Measurements from ENCODE around the gene SMCHD1.

SMCHD1 gene

GRCh38 chr18:2641638-2642037 lies 13.9 kb upstream of the SMCHD1 start:
- Histone ChIP-seq H3K9me3 (ENCODE audit: insufficient read depth, low read depth, low read length) (no peaks in the 10 kb centered on the region), H3K4me3 (ENCODE audit: low read depth, low read length) (no peak overlapping the region), H4K91ac (ENCODE audit: low read depth, low read length) (no peak overlapping the region), H3K9ac (ENCODE audit: low read length) (no peak overlapping the region), H2BK5ac (ENCODE audit: low read depth, low read length, poor library complexity) (no peak overlapping the region), H3K14ac (ENCODE audit: low read length) (no peak overlapping the region), H3K36me3 (ENCODE audit: control insufficient read depth in 1 of 2, insufficient read depth in 2 of 2, low read length in 2 of 2) (no peaks in the 10 kb centered on the region), H2BK12ac (ENCODE audit: low read length) (no peak overlapping the region), H2AK5ac (ENCODE audit: low read length) (no peak overlapping the region), H3K27ac (ENCODE audit: low read depth, low read length) (no peak overlapping the region), H4K8ac (ENCODE audit: low read depth, low read length) (no peak overlapping the region), H2AFZ (ENCODE audit: insufficient read depth, low read length, poor library complexity) (no peak overlapping the region), H3K18ac (ENCODE audit: low read length) (no peak overlapping the region), H3K27me3 (ENCODE audit: insufficient read depth, low read length) (no peaks in the 10 kb centered on the region), H2BK120ac (ENCODE audit: insufficient read depth, low read length, poor library complexity) (no peak overlapping the region), H3K4ac (ENCODE audit: low read depth, low read length) (no peak overlapping the region), H3K4me2 (ENCODE audit: low read length) (no peak overlapping the region), H3K4me1 (ENCODE audit: control insufficient read depth in 1 of 2, insufficient read depth in 2 of 2, low read length in 2 of 2) (no peaks in the 10 kb centered on the region), H3K79me1 (ENCODE audit: low read length) (no peaks in the 10 kb centered on the region), H3K79me2 (ENCODE audit: control insufficient read depth, insufficient read depth, low read length, poor library complexity) (no peaks in the 10 kb centered on the region), H3K23ac (ENCODE audit: low read length) (no peak overlapping the region), H4K12ac (ENCODE audit: low read depth, low read length) (no peak overlapping the region)
- DNase-seq: no peak
- no CpG with 5 or more reads among the region's 2 CpGs for WGBS (ENCODE audit: extremely low coverage, insufficient coverage, insufficient read length)

- Histone ChIP-seq H3K14ac (ENCODE audit: low read length) (no peak overlapping the region), H3K79me1 (ENCODE audit: low read length) (no peaks in the 10 kb centered on the region), H3K4me1 (ENCODE audit: control insufficient read depth in 1 of 2, insufficient read depth in 2 of 2, low read length in 2 of 2) (no peaks in the 10 kb centered on the region), H2AK5ac (ENCODE audit: low read length) (no peak overlapping the region), H3K9me3 (ENCODE audit: insufficient read depth, low read depth, low read length) (no peaks in the 10 kb centered on the region), H2BK12ac (ENCODE audit: low read length) (no peak overlapping the region), H4K8ac (ENCODE audit: low read depth, low read length) (no peak overlapping the region), H3K27me3 (ENCODE audit: insufficient read depth, low read length) (no peaks in the 10 kb centered on the region), H3K36me3 (ENCODE audit: control insufficient read depth in 1 of 2, insufficient read depth in 2 of 2, low read length in 2 of 2) (no peaks in the 10 kb centered on the region), H3K4me3 (ENCODE audit: low read depth, low read length) (no peak overlapping the region), H3K79me2 (ENCODE audit: control insufficient read depth, insufficient read depth, low read length, poor library complexity) (no peaks in the 10 kb centered on the region), H3K9ac (ENCODE audit: low read length) (no peak overlapping the region), H3K23ac (ENCODE audit: low read length) (no peak overlapping the region), H3K18ac (ENCODE audit: low read length) (no peak overlapping the region), H2BK5ac (ENCODE audit: low read depth, low read length, poor library complexity) (no peak overlapping the region), H2AFZ (ENCODE audit: insufficient read depth, low read length, poor library complexity) (no peak overlapping the region), H3K4me2 (ENCODE audit: low read length) (no peak overlapping the region), H4K12ac (ENCODE audit: low read depth, low read length) (no peak overlapping the region), H3K27ac (ENCODE audit: low read depth, low read length) (no peak overlapping the region), H3K4ac (ENCODE audit: low read depth, low read length) (no peak overlapping the region), H4K91ac (ENCODE audit: low read depth, low read length) (no peak overlapping the region), H2BK120ac (ENCODE audit: insufficient read depth, low read length, poor library complexity) (no peak overlapping the region)
- DNase-seq: no peak
- no CpG with 5 or more reads among the region's 1 CpG for WGBS (ENCODE audit: extremely low coverage, insufficient coverage, insufficient read length)
These were observed 12.8 kb upstream of the SMCHD1 start for GRCh38 chr18:2642771-2643170.

DNA sequence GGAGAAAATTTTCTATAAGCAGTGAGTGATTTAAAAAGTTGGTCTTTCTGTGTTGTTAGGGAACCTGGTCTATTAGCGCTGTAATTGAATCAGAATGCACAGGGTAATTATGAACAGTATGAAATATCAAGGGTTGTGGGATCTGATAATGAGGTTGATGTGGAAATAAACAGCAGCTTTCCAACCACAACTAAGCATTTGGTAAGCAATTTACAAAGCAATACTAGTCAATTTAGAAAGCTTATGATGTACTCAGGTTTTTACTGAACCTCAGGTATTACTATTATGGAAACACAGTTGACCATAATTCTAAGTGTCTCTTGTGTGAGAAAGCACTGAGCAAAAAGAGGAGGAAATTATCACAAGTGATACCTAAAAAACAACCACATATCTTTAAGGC lies 11.0 kb upstream of the SMCHD1 start:
- no peak overlapping the region for H2BK5ac ChIP-seq (ENCODE audit: low read depth, low read length, poor library complexity)
- H3K18ac ChIP-seq (ENCODE audit: low read length): no peak overlapping the region
- H3K4me1 ChIP-seq (ENCODE audit: control insufficient read depth in 1 of 2, insufficient read depth in 2 of 2, low read length in 2 of 2): no peaks in the 10 kb centered on the region
- no peak overlapping the region for H2BK120ac ChIP-seq (ENCODE audit: insufficient read depth, low read length, poor library complexity)
- H3K27me3 ChIP-seq (ENCODE audit: insufficient read depth, low read length): no peaks in the 10 kb centered on the region
- WGBS (ENCODE audit: extremely low coverage, insufficient coverage, insufficient read length): no CpG with 5 or more reads among the region's 1 CpG
- no peak overlapping the region for H3K23ac ChIP-seq (ENCODE audit: low read length)
- H3K9ac ChIP-seq (ENCODE audit: low read length): no peak overlapping the region
- H3K27ac ChIP-seq (ENCODE audit: low read depth, low read length): no peak overlapping the region
- no peak overlapping the region for H3K4me3 ChIP-seq (ENCODE audit: low read depth, low read length)
- no peak overlapping the region for H2AFZ ChIP-seq (ENCODE audit: insufficient read depth, low read length, poor library complexity)
- no peak overlapping the region for H3K4ac ChIP-seq (ENCODE audit: low read depth, low read length)
- H3K9me3 ChIP-seq (ENCODE audit: insufficient read depth, low read depth, low read length): peaks cover 1% of the 10 kb centered on the region
- no peak overlapping the region for H4K12ac ChIP-seq (ENCODE audit: low read depth, low read length)
- no peak overlapping the region for H4K91ac ChIP-seq (ENCODE audit: low read depth, low read length)
- DNase-seq: no peak
- no peaks in the 10 kb centered on the region for H3K79me2 ChIP-seq (ENCODE audit: control insufficient read depth, insufficient read depth, low read length, poor library complexity)
- no peak overlapping the region for H3K14ac ChIP-seq (ENCODE audit: low read length)
- no peak overlapping the region for H2AK5ac ChIP-seq (ENCODE audit: low read length)
- no peaks in the 10 kb centered on the region for H3K36me3 ChIP-seq (ENCODE audit: control insufficient read depth in 1 of 2, insufficient read depth in 2 of 2, low read length in 2 of 2)
- no peak overlapping the region for H3K4me2 ChIP-seq (ENCODE audit: low read length)
- H4K8ac ChIP-seq (ENCODE audit: low read depth, low read length): no peak overlapping the region
- no peaks in the 10 kb centered on the region for H3K79me1 ChIP-seq (ENCODE audit: low read length)
- no peak overlapping the region for H2BK12ac ChIP-seq (ENCODE audit: low read length)

DNA sequence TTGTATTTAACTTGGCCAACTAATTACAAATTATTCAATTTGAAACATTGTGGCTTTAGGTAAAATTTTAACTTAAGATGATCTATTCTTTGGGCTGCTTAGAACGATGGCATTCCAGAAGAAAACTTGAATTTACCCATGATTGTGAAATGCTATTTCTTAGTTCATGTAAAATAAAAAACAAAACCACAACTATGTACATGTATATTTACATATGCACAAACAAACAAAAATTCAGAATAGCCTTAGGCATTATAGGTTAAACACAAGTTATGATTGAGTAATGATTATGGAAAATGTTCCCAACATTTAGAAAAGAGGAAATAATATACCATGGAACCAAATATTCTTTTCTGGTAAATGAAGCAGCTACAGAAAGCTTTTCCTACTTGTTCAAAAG lies 3.5 kb upstream of the SMCHD1 start:
- Histone ChIP-seq H4K8ac (ENCODE audit: low read depth, low read length) (no peak overlapping the region), H3K27me3 (ENCODE audit: insufficient read depth, low read length) (no peaks in the 10 kb centered on the region), H3K9ac (ENCODE audit: low read length) (no peak overlapping the region), H2AFZ (ENCODE audit: insufficient read depth, low read length, poor library complexity) (no peak overlapping the region), H2AK5ac (ENCODE audit: low read length) (no peak overlapping the region), H3K79me2 (ENCODE audit: control insufficient read depth, insufficient read depth, low read length, poor library complexity) (peaks cover 18% of the 10 kb centered on the region), H3K18ac (ENCODE audit: low read length) (no peak overlapping the region), H3K4ac (ENCODE audit: low read depth, low read length) (no peak overlapping the region), H3K79me1 (ENCODE audit: low read length) (peaks cover 16% of the 10 kb centered on the region), H3K4me1 (ENCODE audit: control insufficient read depth in 1 of 2, insufficient read depth in 2 of 2, low read length in 2 of 2) (peaks cover 0 to under 1% of the 10 kb centered on the region in 2 experiments), H2BK120ac (ENCODE audit: insufficient read depth, low read length, poor library complexity) (no peak overlapping the region), H4K91ac (ENCODE audit: low read depth, low read length) (no peak overlapping the region), H3K27ac (ENCODE audit: low read depth, low read length) (no peak overlapping the region), H3K23ac (ENCODE audit: low read length) (no peak overlapping the region), H2BK5ac (ENCODE audit: low read depth, low read length, poor library complexity) (no peak overlapping the region), H3K4me3 (ENCODE audit: low read depth, low read length) (no peak overlapping the region), H3K14ac (ENCODE audit: low read length) (no peak overlapping the region), H4K12ac (ENCODE audit: low read depth, low read length) (no peak overlapping the region), H3K36me3 (ENCODE audit: control insufficient read depth in 1 of 2, insufficient read depth in 2 of 2, low read length in 2 of 2) (no peaks in the 10 kb centered on the region), H3K9me3 (ENCODE audit: insufficient read depth, low read depth, low read length) (peaks cover 1% of the 10 kb centered on the region), H3K4me2 (ENCODE audit: low read length) (no peak overlapping the region), H2BK12ac (ENCODE audit: low read length) (no peak overlapping the region)
- no peak for DNase-seq
- WGBS (ENCODE audit: extremely low coverage, insufficient coverage, insufficient read length): no CpG with 5 or more reads among the region's 1 CpG

Data from trophoblast cell (in vitro differentiated cells and primary cell).